ENCODE data around the gene PRODH2. TPM values are rescaled to one million over a fixed set of nuclear protein-coding genes. Genes with fewer than 3 reads are reported as not detected.
"Not testable (repeated sequence)": the region's sequence is repeated elsewhere in the genome, so short reads cannot be mapped to it uniquely, and the experiment has no call there.

The PRODH2 gene
- total and polyA plus RNA-seq, 2 experiments from 2014 or later: 6.8 to 13.9 TPM

GRCh38 chr19:35841961-35842595 lies 29.4 kb upstream of the PRODH2 start:
- no peaks in the 10 kb centered on the region for H4K20me1 ChIP-seq (ENCODE audit: insufficient read depth, poor library complexity, severe bottlenecking)
- no peaks in the 10 kb centered on the region for H3K9me3 ChIP-seq (ENCODE audit: low read depth)
- H2AFZ ChIP-seq: no peak overlapping the region
- no peak overlapping the region for H3K4me3 ChIP-seq
- 71% methylated on average over 13 of the region's 13 CpGs for WGBS (ENCODE audit: low lambda C conversion rate, missing lambda C conversion rate)
- peaks cover 15% of the 10 kb centered on the region for H3K4me1 ChIP-seq (ENCODE audit: insufficient read depth)
- no peaks in the 10 kb centered on the region for H3K79me2 ChIP-seq
- no peak overlapping the region for H3K4me2 ChIP-seq
- no peak for DNase-seq (ENCODE audit: low spot score)
- no peak overlapping the region for H3K27ac ChIP-seq
- H3K36me3 ChIP-seq (replicated peaks; ENCODE audit: insufficient read depth, low read depth): no peaks in the 10 kb centered on the region
- no peaks in the 10 kb centered on the region for H3K9me2 ChIP-seq (replicated peaks; ENCODE audit: insufficient read depth)
- H3K27me3 ChIP-seq: peaks cover 41% of the 10 kb centered on the region
- TF ChIP-seq CTCF (IDR thresholded peaks at IDR 0.05; ENCODE audit: poor library complexity) (no peak), EZH2phosphoT487 (IDR thresholded peaks at IDR 0.05; ENCODE audit: low read depth, severe bottlenecking, unreplicated experiment) (no peak), EZH2 (IDR thresholded peaks at IDR 0.05; ENCODE audit: borderline replicate concordance) (no peak)

- H3K36me3 ChIP-seq (replicated peaks; ENCODE audit: insufficient read depth, low read depth); H3K9me2 ChIP-seq (replicated peaks; ENCODE audit: insufficient read depth); H4K20me1 ChIP-seq (ENCODE audit: insufficient read depth, poor library complexity, severe bottlenecking); H3K27ac ChIP-seq; H3K27me3 ChIP-seq; H3K4me1 ChIP-seq (ENCODE audit: insufficient read depth); H3K4me2 ChIP-seq; H3K79me2 ChIP-seq; DNase-seq (ENCODE audit: low spot score); H2AFZ ChIP-seq; H3K9me3 ChIP-seq (ENCODE audit: low read depth); H3K4me3 ChIP-seq: not testable (repeated sequence)
- 72% methylated on average over 10 of the region's 11 CpGs for WGBS (ENCODE audit: low lambda C conversion rate, missing lambda C conversion rate)
Observed at GRCh38 chr19:35836096-35836495, 23.5 kb upstream of the PRODH2 start.

GRCh38 chr19:35833972-35834371 lies 21.3 kb upstream of the PRODH2 start:
- Histone ChIP-seq H3K4me1 (ENCODE audit: insufficient read depth) (no peaks in the 10 kb centered on the region), H3K27ac (no peak overlapping the region), H3K9me2 (replicated peaks; ENCODE audit: insufficient read depth) (no peaks in the 10 kb centered on the region), H2AFZ (no peak overlapping the region), H3K4me3 (no peak overlapping the region), H3K36me3 (replicated peaks; ENCODE audit: insufficient read depth, low read depth) (no peaks in the 10 kb centered on the region), H3K4me2 (no peak overlapping the region), H4K20me1 (ENCODE audit: insufficient read depth, poor library complexity, severe bottlenecking) (no peaks in the 10 kb centered on the region), H3K9me3 (ENCODE audit: low read depth) (no peaks in the 10 kb centered on the region), H3K79me2 (no peaks in the 10 kb centered on the region), H3K27me3 (peaks cover 7% of the 10 kb centered on the region)
- TF ChIP-seq EZH2 (IDR thresholded peaks at IDR 0.05; ENCODE audit: borderline replicate concordance) (no peak), CTCF (IDR thresholded peaks at IDR 0.05; ENCODE audit: poor library complexity) (no peak), EZH2phosphoT487 (IDR thresholded peaks at IDR 0.05; ENCODE audit: low read depth, severe bottlenecking, unreplicated experiment) (no peak)
- no peak for DNase-seq (ENCODE audit: low spot score)
- WGBS (ENCODE audit: low lambda C conversion rate, missing lambda C conversion rate): 60% methylated on average over 7 of the region's 7 CpGs

- Histone ChIP-seq H3K36me3 (replicated peaks; ENCODE audit: insufficient read depth, low read depth) (no peaks in the 10 kb centered on the region), H3K27ac (no peak overlapping the region), H3K4me2 (no peak overlapping the region), H3K9me3 (ENCODE audit: low read depth) (no peaks in the 10 kb centered on the region), H3K27me3 (peaks cover 7% of the 10 kb centered on the region), H3K4me1 (ENCODE audit: insufficient read depth) (no peaks in the 10 kb centered on the region), H3K9me2 (replicated peaks; ENCODE audit: insufficient read depth) (no peaks in the 10 kb centered on the region), H4K20me1 (ENCODE audit: insufficient read depth, poor library complexity, severe bottlenecking) (no peaks in the 10 kb centered on the region), H2AFZ (no peak overlapping the region), H3K4me3 (no peak overlapping the region), H3K79me2 (no peaks in the 10 kb centered on the region)
- no peak for DNase-seq (ENCODE audit: low spot score)
- TF ChIP-seq CTCF (IDR thresholded peaks at IDR 0.05; ENCODE audit: poor library complexity): no peak
- TF ChIP-seq EZH2phosphoT487 (IDR thresholded peaks at IDR 0.05; ENCODE audit: low read depth, severe bottlenecking, unreplicated experiment): no peak
- no peak for TF ChIP-seq EZH2 (IDR thresholded peaks at IDR 0.05; ENCODE audit: borderline replicate concordance)
- WGBS (ENCODE audit: low lambda C conversion rate, missing lambda C conversion rate): 66% methylated on average over 4 of the region's 4 CpGs
Observed at GRCh38 chr19:35832054-35832453, 19.4 kb upstream of the PRODH2 start.

Measured in hepatocyte (in vitro differentiated cells).